ENCODE measurements around the gene HERC6.
"Not testable (repeated sequence)": the region's sequence is repeated elsewhere in the genome, so short reads cannot be mapped to it uniquely, and the experiment has no call there.

Gene HERC6

DNA sequence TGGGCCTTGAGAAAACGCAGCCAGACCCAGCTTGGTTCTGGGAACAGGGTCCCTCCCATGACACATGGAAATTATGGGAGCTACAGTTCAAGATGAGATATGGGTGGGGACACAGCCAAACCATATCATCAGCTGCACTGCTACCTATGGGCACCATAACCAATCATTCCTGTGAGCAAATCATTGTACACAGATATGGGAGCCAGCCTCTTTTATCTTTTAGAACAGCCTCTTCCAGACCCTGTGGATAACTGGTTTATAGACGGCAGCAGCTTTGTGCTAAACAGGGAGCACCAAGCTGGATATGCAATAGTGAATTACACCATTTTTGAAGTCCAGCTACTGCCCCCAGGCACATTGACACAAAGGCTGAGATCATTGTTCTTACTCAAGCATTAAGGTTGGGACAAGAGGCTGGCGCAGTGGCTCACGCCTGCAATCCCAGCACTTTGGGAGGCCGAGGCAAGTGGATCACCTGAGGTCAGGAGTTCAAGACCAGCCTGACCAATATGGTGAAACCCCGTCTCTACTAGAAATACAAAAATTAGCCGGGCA, 69.6 kb downstream of the HERC6 start:
- H3K36me3 ChIP-seq (ENCODE audit: insufficient read depth, low read length); H3K27me3 ChIP-seq (ENCODE audit: control insufficient read depth, insufficient read depth, low read length); H3K4me3 ChIP-seq (ENCODE audit: low read length); H3K4me1 ChIP-seq (ENCODE audit: control insufficient read depth, insufficient read depth, low read length); H3K9me3 ChIP-seq (replicated peaks; ENCODE audit: low read length); H3K4me2 ChIP-seq (ENCODE audit: low read length); H3K9ac ChIP-seq (ENCODE audit: low read depth, low read length): not testable (repeated sequence)

DNA sequence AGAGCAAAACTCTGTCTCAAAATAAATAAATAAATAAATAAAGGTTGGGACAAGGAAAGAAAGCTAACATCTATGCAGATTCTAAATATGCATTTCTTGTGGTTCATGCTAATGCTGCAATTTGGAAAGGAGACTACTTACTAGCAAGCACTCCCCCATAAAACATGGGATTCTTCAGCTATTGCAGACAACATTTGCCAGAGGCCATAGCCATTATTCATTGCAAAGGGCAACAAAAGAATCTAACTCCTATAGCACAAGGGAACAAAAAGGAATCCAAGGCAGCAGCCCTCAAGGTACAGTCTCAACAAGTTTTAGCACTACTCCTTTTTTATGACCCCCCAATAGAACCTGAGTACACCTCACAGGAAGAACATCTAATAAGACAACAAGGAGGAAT, 70.2 kb downstream of the HERC6 start:
- no peaks in the 10 kb centered on the region for H3K4me1 ChIP-seq (ENCODE audit: control insufficient read depth, insufficient read depth, low read length)
- H3K9me3 ChIP-seq (replicated peaks; ENCODE audit: low read length), result no peaks in the 10 kb centered on the region
- H3K27me3 ChIP-seq (ENCODE audit: control insufficient read depth, insufficient read depth, low read length), result no peaks in the 10 kb centered on the region
- H3K4me3 ChIP-seq (ENCODE audit: low read length), result no peak overlapping the region
- no peaks in the 10 kb centered on the region for H3K36me3 ChIP-seq (ENCODE audit: insufficient read depth, low read length)
- H3K9ac ChIP-seq (ENCODE audit: low read depth, low read length), result no peak overlapping the region
- H3K4me2 ChIP-seq (ENCODE audit: low read length), result no peak overlapping the region

DNA sequence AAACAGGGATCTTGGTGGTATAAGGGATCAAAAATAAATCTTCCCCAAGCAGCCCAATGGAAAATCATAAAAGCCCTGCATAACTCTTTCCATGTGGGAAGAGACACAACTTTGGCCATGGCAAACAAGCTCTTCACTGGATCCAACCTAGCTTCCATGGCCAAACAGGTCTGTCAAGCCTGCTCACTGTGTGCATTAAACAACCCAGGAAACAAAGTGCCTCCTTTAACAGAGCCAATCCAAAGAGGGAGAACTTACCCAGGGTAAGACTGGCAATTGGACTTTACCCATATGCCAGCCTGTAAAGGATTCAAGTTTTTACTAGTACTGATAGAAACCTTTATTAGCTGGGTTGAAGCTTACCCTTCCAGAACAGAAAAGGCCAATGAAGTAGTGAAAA, 70.6 kb downstream of the HERC6 start:
- Histone ChIP-seq H3K27me3 (ENCODE audit: control insufficient read depth, insufficient read depth, low read length) (no peaks in the 10 kb centered on the region), H3K4me2 (ENCODE audit: low read length) (no peak overlapping the region), H3K9me3 (replicated peaks; ENCODE audit: low read length) (no peaks in the 10 kb centered on the region), H3K4me3 (ENCODE audit: low read length) (no peak overlapping the region), H3K4me1 (ENCODE audit: control insufficient read depth, insufficient read depth, low read length) (no peaks in the 10 kb centered on the region), H3K36me3 (ENCODE audit: insufficient read depth, low read length) (no peaks in the 10 kb centered on the region), H3K9ac (ENCODE audit: low read depth, low read length) (no peak overlapping the region)

DNA sequence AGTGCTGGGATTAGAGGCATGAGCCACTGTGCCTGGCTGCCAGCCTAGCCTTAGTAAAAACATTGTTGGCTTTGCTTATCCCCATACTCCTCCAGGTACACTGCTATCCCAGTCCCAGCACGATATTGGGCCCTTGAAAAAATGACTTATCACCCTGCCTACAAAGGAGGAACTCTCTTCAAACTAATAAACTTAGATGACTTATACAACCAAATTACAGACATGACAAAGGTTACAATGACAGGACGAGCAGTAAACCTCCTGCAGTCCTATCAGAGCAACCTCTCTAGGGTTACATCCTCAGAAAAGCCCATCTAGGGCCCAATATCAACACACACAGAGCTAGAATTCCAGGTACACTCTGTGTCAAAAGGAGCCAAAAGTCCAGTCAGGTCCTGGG, 72.6 kb downstream of the HERC6 start:
- no peaks in the 10 kb centered on the region for H3K4me1 ChIP-seq (ENCODE audit: control insufficient read depth, insufficient read depth, low read length)
- H3K27me3 ChIP-seq (ENCODE audit: control insufficient read depth, insufficient read depth, low read length), result peaks cover 5% of the 10 kb centered on the region
- H3K4me2 ChIP-seq (ENCODE audit: low read length), result no peak overlapping the region
- no peaks in the 10 kb centered on the region for H3K36me3 ChIP-seq (ENCODE audit: insufficient read depth, low read length)
- no peak overlapping the region for H3K4me3 ChIP-seq (ENCODE audit: low read length)
- H3K9ac ChIP-seq (ENCODE audit: low read depth, low read length), result no peak overlapping the region
- H3K9me3 ChIP-seq (replicated peaks; ENCODE audit: low read length), result no peaks in the 10 kb centered on the region

DNA sequence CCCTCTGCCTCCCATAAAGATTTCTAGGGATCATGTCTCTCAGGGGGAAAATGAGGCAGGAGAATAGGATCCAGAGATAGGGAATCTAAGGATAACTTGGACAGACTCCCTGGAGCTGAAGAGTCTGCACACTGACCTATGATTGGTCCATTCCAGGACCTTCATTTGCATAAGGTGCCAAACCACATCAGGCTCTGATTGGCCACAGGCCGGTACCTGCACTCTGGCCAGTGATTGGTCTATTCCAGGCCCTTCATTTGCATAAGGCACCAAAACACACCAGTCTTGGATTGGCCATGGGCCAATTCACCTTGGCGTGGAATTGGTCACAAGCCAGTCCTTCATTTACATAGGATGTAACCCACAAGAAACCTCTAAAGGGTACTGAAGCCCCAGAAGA, 74.3 kb downstream of the HERC6 start:
- no peaks in the 10 kb centered on the region for H3K9me3 ChIP-seq (replicated peaks; ENCODE audit: low read length)
- H3K4me2 ChIP-seq (ENCODE audit: low read length), result no peak overlapping the region
- peaks cover 10% of the 10 kb centered on the region for H3K4me1 ChIP-seq (ENCODE audit: control insufficient read depth, insufficient read depth, low read length)
- H3K36me3 ChIP-seq (ENCODE audit: insufficient read depth, low read length), result no peaks in the 10 kb centered on the region
- H3K4me3 ChIP-seq (ENCODE audit: low read length), result no peak overlapping the region
- H3K9ac ChIP-seq (ENCODE audit: low read depth, low read length), result no peak overlapping the region
- peaks cover 17% of the 10 kb centered on the region for H3K27me3 ChIP-seq (ENCODE audit: control insufficient read depth, insufficient read depth, low read length)

DNA sequence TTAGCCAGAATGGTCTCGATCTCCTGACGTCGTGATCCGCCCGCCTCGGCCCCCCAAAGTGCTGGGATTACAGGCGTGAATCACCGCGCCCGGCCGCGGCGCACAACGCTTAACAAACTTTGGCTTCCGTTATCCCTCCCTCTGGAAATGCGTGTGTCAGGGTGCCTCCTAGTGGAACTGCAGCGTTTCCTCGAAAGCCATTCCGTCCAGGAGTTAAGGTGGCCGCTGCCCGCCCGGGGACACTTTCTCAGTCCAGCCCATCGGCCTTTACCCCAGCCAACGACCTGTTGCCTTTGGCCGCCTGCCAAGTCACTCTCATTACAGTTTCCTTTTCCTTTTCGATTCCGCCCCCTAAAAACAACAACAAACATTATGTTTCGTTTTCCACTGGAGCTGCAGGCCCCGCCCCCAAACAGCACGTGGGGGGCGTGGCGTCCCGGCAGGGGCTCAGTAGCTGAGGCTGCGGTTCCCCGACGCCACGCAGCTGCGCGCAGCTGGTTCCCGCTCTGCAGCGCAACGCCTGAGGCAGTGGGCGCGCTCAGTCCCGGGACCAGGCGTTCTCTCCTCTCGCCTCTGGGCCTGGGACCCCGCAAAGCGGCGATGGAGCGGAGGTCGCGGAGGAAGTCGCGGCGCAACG, 78.1 kb downstream of the HERC6 start, which contains the start of gene HERC5:
HERC5 (plus strand) TSS at position 450 of the 637 bp plus-strand sequence; CDS start at position 601, 151 bp downstream.
- peak within 1 kb of the TSS; percentile 76 for H3K4me3 ChIP-seq (ENCODE audit: low read length)
- peaks cover 10% of the 10 kb centered on the region for H3K4me1 ChIP-seq (ENCODE audit: control insufficient read depth, insufficient read depth, low read length)
- peaks cover 48% of the 10 kb centered on the region for H3K27me3 ChIP-seq (ENCODE audit: control insufficient read depth, insufficient read depth, low read length)
- H3K9me3 ChIP-seq (replicated peaks; ENCODE audit: low read length), result no peaks in the 10 kb centered on the region
- no peak within 1 kb of the TSS for H3K9ac ChIP-seq (ENCODE audit: low read depth, low read length)
- peak within 1 kb of the TSS; percentile 87 for H3K4me2 ChIP-seq (ENCODE audit: low read length)
- no peaks in the 10 kb centered on the region for H3K36me3 ChIP-seq (ENCODE audit: insufficient read depth, low read length)

DNA sequence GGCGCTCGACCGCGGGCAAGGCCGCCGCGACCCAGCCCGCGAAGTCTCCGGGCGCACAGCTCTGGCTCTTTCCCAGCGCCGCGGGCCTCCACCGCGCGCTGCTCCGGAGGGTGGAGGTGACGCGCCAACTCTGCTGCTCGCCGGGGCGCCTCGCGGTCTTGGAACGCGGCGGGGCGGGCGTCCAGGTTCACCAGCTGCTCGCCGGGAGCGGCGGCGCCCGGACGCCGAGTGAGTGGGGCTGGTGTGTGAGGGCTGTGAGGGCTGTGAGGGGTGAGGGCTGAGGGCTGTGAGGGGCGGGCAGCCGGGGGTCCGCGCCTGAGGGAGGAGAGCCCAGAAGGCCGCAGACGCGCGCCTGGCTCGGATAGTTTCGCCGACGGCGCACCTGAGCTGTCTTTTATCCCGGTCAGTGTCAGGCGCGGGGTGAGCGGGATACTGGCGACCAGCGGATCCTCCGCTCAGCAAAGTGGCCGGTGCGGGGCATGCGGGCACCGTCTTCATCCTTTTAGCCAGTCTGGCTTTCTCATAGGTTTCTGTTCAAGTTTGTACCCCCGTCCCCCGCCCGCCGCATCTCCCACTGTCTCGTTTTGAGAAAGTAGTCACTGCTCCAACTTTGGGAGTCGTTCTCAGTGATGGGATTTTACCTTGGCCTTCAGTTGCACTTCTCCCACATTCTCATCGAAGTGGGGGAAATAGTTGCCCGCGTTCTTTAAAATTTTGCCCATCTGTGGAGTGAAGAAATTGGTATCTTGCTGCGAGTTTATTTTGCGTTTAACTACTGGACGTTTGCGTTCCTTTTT, 78.9 kb downstream of the HERC6 start:
- H3K4me3 ChIP-seq (ENCODE audit: low read length), result peak overlapping the region; percentile 76
- no peaks in the 10 kb centered on the region for H3K36me3 ChIP-seq (ENCODE audit: insufficient read depth, low read length)
- H3K9ac ChIP-seq (ENCODE audit: low read depth, low read length), result no peak overlapping the region
- peak overlapping the region; percentile 87 for H3K4me2 ChIP-seq (ENCODE audit: low read length)
- H3K9me3 ChIP-seq (replicated peaks; ENCODE audit: low read length), result no peaks in the 10 kb centered on the region
- peaks cover 52% of the 10 kb centered on the region for H3K27me3 ChIP-seq (ENCODE audit: control insufficient read depth, insufficient read depth, low read length)
- H3K4me1 ChIP-seq (ENCODE audit: control insufficient read depth, insufficient read depth, low read length), result peaks cover 10% of the 10 kb centered on the region

DNA sequence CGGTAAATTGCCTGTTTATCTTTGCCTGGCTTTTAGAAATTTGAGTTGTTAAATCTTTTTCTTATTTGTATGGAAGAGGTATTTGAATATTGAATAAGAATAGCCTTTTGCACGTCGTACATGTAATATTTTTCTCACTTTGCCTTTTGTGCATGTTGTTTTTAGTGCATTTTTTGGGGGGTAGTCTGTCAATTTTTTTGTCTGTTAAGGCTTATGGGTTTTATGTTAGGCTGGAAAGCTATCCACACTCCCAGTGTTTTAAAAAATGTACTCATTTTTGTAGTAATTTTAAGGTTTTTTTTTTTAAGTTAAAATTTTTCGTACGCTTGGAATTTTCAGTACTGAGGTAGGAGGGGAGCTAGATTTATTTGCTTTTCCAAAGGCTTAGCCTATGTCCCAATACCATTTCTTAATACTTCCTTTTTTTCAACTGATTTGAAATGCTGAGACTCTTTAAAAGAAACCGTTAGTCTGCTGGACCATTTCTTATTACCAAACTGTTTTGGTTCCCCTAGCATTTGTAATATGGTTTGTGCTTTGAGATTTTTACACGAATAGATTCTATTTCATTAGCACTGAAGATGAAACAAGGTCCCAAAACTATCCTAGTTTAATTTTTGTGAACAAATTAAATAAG, 79.6 kb downstream of the HERC6 start:
- Histone ChIP-seq H3K9ac (ENCODE audit: low read depth, low read length) (no peak overlapping the region), H3K4me1 (ENCODE audit: control insufficient read depth, insufficient read depth, low read length) (peaks cover 10% of the 10 kb centered on the region), H3K36me3 (ENCODE audit: insufficient read depth, low read length) (no peaks in the 10 kb centered on the region), H3K9me3 (replicated peaks; ENCODE audit: low read length) (no peaks in the 10 kb centered on the region), H3K27me3 (ENCODE audit: control insufficient read depth, insufficient read depth, low read length) (peaks cover 53% of the 10 kb centered on the region), H3K4me2 (ENCODE audit: low read length) (no peak overlapping the region), H3K4me3 (ENCODE audit: low read length) (no peak overlapping the region)

DNA sequence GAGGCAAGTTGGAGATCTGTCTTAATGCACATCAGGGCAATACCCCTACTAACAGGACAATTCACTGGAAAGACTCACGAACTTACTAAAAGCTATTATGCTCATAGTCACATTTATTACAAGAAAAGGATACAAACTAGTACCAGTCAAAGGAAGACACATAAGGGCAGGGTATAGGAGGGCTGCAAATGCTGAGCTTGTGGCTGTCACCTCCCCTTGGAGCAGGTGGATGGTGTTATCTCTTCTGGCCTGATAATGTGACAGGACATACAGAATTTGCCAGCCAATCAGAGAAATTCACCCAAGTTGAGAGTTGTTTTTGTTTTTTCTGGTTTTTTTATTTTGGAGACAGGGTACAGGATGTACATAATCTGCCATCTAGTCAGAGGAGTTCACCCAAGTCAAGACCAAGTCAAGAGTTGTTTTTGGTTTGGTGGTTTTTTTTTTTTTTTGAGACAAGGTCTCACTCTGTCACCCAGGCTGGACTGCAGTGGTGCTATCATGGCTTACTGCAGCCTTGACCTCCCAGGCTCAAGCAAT, 87.1 kb downstream of the HERC6 start:
- no peak overlapping the region for H3K4me3 ChIP-seq (ENCODE audit: low read length)
- no peak overlapping the region for H3K9ac ChIP-seq (ENCODE audit: low read depth, low read length)
- H3K9me3 ChIP-seq (replicated peaks; ENCODE audit: low read length), result no peaks in the 10 kb centered on the region
- H3K36me3 ChIP-seq (ENCODE audit: insufficient read depth, low read length), result no peaks in the 10 kb centered on the region
- peaks cover 34% of the 10 kb centered on the region for H3K27me3 ChIP-seq (ENCODE audit: control insufficient read depth, insufficient read depth, low read length)
- H3K4me2 ChIP-seq (ENCODE audit: low read length), result no peak overlapping the region
- H3K4me1 ChIP-seq (ENCODE audit: control insufficient read depth, insufficient read depth, low read length), result no peaks in the 10 kb centered on the region

DNA sequence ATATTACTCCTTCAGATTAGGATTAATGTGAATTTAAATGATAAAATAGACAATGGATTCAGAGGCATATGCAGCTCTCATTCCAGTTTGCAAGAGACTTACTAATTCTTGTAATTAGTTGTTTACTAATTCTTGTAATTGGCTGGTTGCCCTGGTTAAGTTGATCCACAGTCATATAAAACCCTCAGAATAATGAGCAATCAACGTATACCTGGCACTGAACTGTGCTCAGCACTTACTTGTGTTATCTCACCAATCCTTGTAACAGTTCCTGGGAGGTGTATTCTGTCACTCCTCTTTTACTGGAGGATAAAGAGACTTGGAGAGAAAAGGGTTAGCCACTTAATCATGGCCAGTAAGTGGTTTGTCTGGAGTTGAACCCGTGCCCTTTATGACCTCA, 88.7 kb downstream of the HERC6 start:
- no peaks in the 10 kb centered on the region for H3K9me3 ChIP-seq (replicated peaks; ENCODE audit: low read length)
- peaks cover 24% of the 10 kb centered on the region for H3K27me3 ChIP-seq (ENCODE audit: control insufficient read depth, insufficient read depth, low read length)
- no peak overlapping the region for H3K4me2 ChIP-seq (ENCODE audit: low read length)

DNA sequence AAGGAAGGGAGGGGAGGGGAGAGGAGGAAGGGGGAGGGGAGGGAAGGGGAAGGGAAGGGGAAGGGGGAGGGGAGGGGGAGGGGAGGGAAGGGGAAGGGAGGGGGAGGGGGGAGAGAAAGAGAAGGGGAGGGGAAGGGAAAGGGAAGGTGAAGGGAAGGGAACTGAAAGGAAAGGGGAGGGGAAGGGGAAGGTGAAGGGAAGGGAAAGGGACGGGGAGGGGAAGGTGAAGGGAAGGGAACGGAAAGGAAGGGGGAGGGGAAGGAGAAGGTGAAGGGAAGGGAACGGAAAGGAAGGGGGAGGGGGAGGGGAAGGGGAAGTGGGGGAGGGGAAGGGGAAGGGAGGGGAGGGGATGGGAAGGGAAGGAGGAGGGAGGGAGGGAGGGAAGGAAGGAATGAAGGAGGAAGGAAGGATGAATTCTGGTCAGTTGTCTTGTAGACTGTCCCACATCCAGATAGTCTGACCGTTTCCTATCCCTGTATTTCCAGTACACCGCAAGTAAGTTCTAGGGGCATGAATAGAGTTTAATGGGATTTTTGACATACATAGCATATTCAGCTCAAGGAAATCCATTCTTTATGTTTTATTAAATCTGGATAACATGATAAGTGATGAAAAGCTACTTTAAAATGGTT, 98.7 kb downstream of the HERC6 start:
- Histone ChIP-seq H3K4me1 (ENCODE audit: control insufficient read depth, insufficient read depth, low read length) (no peaks in the 10 kb centered on the region), H3K9ac (ENCODE audit: low read depth, low read length) (no peak overlapping the region), H3K36me3 (ENCODE audit: insufficient read depth, low read length) (no peaks in the 10 kb centered on the region), H3K4me3 (ENCODE audit: low read length) (no peak overlapping the region), H3K4me2 (ENCODE audit: low read length) (no peak overlapping the region), H3K27me3 (ENCODE audit: control insufficient read depth, insufficient read depth, low read length) (peaks cover 6% of the 10 kb centered on the region), H3K9me3 (replicated peaks; ENCODE audit: low read length) (no peaks in the 10 kb centered on the region)

More for the DNA sequence above, 88.7 kb downstream of the HERC6 start:
- Histone ChIP-seq H3K4me3 (ENCODE audit: low read length) (no peak overlapping the region), H3K36me3 (ENCODE audit: insufficient read depth, low read length) (no peaks in the 10 kb centered on the region), H3K9ac (ENCODE audit: low read depth, low read length) (no peak overlapping the region), H3K4me1 (ENCODE audit: control insufficient read depth, insufficient read depth, low read length) (no peaks in the 10 kb centered on the region)

Data from skeletal muscle satellite cell (primary cell).